Gastroesophageal sphincter (tissue), 3 donors: ENCODE measurements around the gene RIOK2.

Experiments
- CTCF ChIP-seq, 4 experiments: fragments of 200-600 bp in 2 of 4; fragments of 450-650 bp in 2 of 4; sonication (generic) in 1 of 4; IDR thresholded peaks; one replicate each; pipeline ENCODE4 v1.5.1; 2017 to 2019; ENCODE audit warnings: antibody characterized with exemption in 4 of 4, mild to moderate bottlenecking in 2 of 4, moderate library complexity in 2 of 4
- EP300 ChIP-seq: sonication (generic); formaldehyde crosslinking; IDR thresholded peaks from one replicate; pipeline ENCODE4 v1.6.1; 2017; ENCODE audit warnings: antibody characterized with exemption, mild to moderate bottlenecking
- POLR2A ChIP-seq, 2 donors: fragments of 450-650 bp; IDR thresholded peaks; one replicate each; pipeline ENCODE4 v1.6.1; 2017; ENCODE audit warnings: antibody characterized with exemption in 2 of 2, mild to moderate bottlenecking in 2 of 2, moderate library complexity in 1 of 2

GRCh38 chr5:97229688-97230285, 46.7 kb upstream of the RIOK2 start:
- TF ChIP-seq CTCF (IDR thresholded peaks at IDR 0.05) (no peak), EP300 (no peak), POLR2A (IDR thresholded peaks at IDR 0.05) (no peak)
